ENCODE results near the gene SLC16A1.
"Not testable (repeated sequence)": the region's sequence is repeated elsewhere in the genome, so short reads cannot be mapped to it uniquely, and the experiment has no call there.

Gene SLC16A1

GRCh38 chr1:112955773-112956543, at the start of gene SLC16A1:
TSS of gene SLC16A1 (minus strand) at chr1:112956196. CDS start at chr1:112929308, 26,888 bp downstream.
- peak; percentile 95 for DNase-seq (ENCODE audit: low spot score)
- peak; percentile 2 for TF ChIP-seq CTCF (IDR thresholded peaks at IDR 0.05; ENCODE audit: extremely low read depth, missing control alignments)

DNA sequence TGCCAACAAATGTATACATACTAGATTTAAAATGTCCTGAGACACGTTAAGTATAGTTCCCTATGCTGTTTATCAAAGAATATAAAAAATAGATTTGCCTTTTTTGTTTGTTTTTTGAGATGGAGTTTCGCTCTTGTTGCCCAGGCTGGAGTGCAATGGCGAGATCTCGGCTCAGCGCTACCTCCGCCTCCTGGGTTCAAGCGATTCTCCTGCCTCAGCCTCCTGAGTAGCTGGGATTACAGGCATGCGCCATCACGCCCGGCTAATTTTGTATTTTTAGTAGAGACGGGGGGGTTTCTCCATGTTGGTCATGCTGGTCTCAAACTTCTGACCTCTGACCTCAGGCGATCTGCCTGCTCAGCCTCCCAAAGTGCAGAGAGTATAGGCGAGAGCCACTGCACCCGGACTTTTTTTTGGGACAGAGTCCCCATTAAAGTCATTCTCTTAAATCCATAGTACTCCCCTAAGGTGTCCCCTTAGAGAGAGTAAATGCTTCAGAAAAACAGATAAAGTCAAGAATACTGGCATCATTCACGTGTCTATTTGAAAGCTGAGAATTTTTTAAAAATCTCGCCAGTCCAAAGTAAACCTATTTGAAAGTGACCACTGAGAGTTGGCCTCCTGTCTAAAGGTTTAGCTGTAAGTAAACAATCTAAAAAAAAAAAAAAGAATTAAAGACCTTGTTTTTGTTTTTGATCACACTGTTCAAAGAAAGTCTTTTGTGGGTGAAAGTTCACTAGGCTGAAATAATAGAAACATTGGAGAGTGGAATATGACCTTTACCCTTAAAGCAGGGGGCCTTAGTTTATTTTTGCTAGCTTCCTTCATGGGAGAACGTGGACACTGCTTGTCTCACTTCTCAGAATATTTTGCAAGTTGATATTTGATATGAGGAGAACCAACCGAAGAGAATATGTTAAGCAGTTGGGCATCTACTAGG, 48.0 kb upstream of the SLC16A1 start:
- no peak for TF ChIP-seq CTCF (IDR thresholded peaks at IDR 0.05; ENCODE audit: extremely low read depth, missing control alignments)
- DNase-seq (ENCODE audit: low spot score): no peak

GRCh38 chr1:113002297-113002696, 46.3 kb upstream of the SLC16A1 start:
- no peak for TF ChIP-seq CTCF (IDR thresholded peaks at IDR 0.05; ENCODE audit: extremely low read depth, missing control alignments)
- DNase-seq (ENCODE audit: low spot score): no peak

DNA sequence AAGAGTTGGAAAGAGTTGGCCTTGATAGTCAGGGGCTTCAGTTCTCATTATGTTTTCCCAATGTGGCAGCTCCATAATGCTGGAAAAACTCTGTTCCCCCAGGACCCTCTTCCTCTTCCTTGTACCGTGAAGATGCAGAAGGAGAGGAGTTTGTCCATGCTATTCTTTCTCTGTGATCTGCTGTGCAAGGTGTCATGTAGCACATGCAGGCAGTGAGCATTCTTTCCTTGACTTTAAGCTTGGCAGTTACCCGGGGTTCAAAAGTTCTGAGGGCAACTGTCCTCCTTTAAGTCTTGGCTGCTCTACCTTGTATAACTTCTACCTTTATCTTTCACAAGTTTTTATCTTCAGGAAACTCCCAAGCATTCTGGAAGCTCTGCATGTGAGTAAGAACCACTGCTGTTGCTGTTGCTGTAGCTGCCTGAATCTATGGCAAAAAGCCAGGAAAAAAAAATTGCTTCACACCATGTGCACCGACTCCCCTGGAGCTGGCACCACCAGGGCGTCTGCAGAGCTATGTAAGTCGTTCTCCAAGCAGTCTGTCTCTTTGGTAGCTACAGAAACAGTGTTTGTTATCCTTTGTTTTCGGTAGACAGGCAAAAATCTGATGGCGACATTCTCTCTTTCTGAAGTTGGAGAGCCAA, 42.7 kb upstream of the SLC16A1 start:
- no peak for TF ChIP-seq CTCF (IDR thresholded peaks at IDR 0.05; ENCODE audit: extremely low read depth, missing control alignments)
- DNase-seq (ENCODE audit: low spot score): no peak

- no peak for TF ChIP-seq CTCF (IDR thresholded peaks at IDR 0.05; ENCODE audit: extremely low read depth, missing control alignments)
- DNase-seq (ENCODE audit: low spot score): no peak
Measured at GRCh38 chr1:112997781-112998180, 41.8 kb upstream of the SLC16A1 start.

GRCh38 chr1:112995890-112996289, 39.9 kb upstream of the SLC16A1 start:
- no peak for DNase-seq (ENCODE audit: low spot score)
- no peak for TF ChIP-seq CTCF (IDR thresholded peaks at IDR 0.05; ENCODE audit: extremely low read depth, missing control alignments)

DNA sequence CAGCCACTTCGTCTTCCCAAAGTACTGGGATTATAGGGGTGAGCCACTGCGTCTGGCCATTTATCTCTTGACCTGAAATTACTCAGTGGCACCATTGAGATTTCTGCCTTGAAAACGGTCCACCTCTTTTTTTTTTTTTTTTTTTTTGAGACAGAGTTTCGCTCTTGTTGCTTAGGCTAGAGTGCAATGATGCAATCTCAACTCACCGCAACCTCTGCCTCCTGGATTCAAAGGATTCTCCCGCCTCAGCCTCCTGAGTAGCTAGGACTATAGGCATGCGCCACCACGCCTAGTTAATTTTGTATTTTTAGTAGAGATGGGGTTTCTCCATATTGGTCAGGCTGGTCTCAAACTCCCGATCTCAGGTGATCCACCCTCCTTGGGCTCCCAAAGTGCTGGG, 39.0 kb upstream of the SLC16A1 start:
- DNase-seq (ENCODE audit: low spot score): not testable (repeated sequence)
